KMS-11 (cell line): Measurements from ENCODE around the gene CASK.

Experiments
- H2AFZ ChIP-seq: fragments of 200-600 bp; sonication (generic); 2 replicates; pipeline ENCODE4 v1.6.1; 2016; ENCODE audit warnings: antibody characterized with exemption, mixed run types, low read depth
- H3K27ac ChIP-seq: fragments of 200-600 bp; sonication (generic); 2 replicates; pipeline ENCODE4 v1.6.1; 2016; ENCODE audit warnings: mild to moderate bottlenecking, mixed run types
- H3K27me3 ChIP-seq: fragments of 200-600 bp; sonication (generic); 2 replicates; pipeline ENCODE4 v1.6.1; 2017; ENCODE audit warnings: mild to moderate bottlenecking, low read depth, mixed run types, moderate library complexity; ENCODE audit not compliant: insufficient read depth
- H3K36me3 ChIP-seq: fragments of 200-600 bp; sonication (generic); 2 replicates; pipeline ENCODE4 v1.6.1; 2017; ENCODE audit warnings: mild to moderate bottlenecking, mixed run types; ENCODE audit not compliant: insufficient read depth
- H3K4me1 ChIP-seq: fragments of 200-600 bp; sonication (generic); 2 replicates; pipeline ENCODE4 v1.6.1; 2016; ENCODE audit warnings: mild to moderate bottlenecking, low read depth, mixed run types; ENCODE audit not compliant: poor library complexity, severe bottlenecking
- H3K4me2 ChIP-seq: fragments of 200-600 bp; sonication (generic); 2 replicates; pipeline ENCODE4 v1.7.0; 2016; ENCODE audit warnings: mild to moderate bottlenecking, mixed run types
- H3K4me3 ChIP-seq: fragments of 200-600 bp; sonication (generic); IDR thresholded peaks from 2 replicates; pipeline ENCODE4 v1.6.1; 2017; ENCODE audit warnings: low read depth, low read length, mixed read lengths; ENCODE audit not compliant: insufficient read depth
- H3K79me2 ChIP-seq: fragments of 200-600 bp; sonication (generic); 2 replicates; pipeline ENCODE4 v1.6.1; 2016; ENCODE audit warnings: low read depth, mixed run types; ENCODE audit not compliant: insufficient read depth
- H3K9ac ChIP-seq: fragments of 200-600 bp; sonication (generic); 2 replicates; pipeline ENCODE4 v1.6.1; 2016; ENCODE audit warnings: mild to moderate bottlenecking, mixed run types
- H4K20me1 ChIP-seq: fragments of 200-600 bp; sonication (generic); 2 replicates; pipeline ENCODE4 v1.6.1; 2016; ENCODE audit warnings: mild to moderate bottlenecking, mixed run types; ENCODE audit not compliant: insufficient read depth
- TF ChIP-seq, protein P1 (sequence below): fragments of 200-600 bp; sonication (generic); conservative IDR thresholded peaks from 2 replicates; pipeline ENCODE4 v1.6.1; 2017; ENCODE audit warnings: low read depth, mild to moderate bottlenecking, antibody characterized with exemption, low read length, moderate library complexity, mixed read lengths

CASK gene

DNA sequence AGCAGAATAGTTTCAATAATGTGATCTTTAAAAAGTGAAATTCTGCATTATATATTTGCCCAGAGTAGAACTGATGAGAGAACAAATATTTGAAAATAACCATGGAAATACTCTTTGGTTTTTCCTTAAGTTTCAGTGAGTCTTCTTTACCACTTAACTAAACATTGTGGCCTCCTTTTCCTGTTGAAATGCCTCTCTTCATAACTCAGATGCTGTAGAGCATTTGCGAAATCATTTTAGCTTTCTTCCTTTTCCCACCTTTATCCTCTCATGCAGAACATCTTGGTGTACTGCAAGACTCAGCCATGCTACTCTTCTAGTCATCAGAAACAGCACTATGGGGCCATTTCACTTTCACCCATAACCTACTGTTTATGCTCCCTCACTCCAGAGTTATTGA, 48.2 kb downstream of the CASK start:
- TF ChIP-seq, protein P1, sequence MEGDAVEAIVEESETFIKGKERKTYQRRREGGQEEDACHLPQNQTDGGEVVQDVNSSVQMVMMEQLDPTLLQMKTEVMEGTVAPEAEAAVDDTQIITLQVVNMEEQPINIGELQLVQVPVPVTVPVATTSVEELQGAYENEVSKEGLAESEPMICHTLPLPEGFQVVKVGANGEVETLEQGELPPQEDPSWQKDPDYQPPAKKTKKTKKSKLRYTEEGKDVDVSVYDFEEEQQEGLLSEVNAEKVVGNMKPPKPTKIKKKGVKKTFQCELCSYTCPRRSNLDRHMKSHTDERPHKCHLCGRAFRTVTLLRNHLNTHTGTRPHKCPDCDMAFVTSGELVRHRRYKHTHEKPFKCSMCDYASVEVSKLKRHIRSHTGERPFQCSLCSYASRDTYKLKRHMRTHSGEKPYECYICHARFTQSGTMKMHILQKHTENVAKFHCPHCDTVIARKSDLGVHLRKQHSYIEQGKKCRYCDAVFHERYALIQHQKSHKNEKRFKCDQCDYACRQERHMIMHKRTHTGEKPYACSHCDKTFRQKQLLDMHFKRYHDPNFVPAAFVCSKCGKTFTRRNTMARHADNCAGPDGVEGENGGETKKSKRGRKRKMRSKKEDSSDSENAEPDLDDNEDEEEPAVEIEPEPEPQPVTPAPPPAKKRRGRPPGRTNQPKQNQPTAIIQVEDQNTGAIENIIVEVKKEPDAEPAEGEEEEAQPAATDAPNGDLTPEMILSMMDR: no peak
- H3K4me2 ChIP-seq: no peak overlapping the region
- H3K9ac ChIP-seq: no peak overlapping the region
- H3K4me1 ChIP-seq: peaks cover 23% of the 10 kb centered on the region
- no peaks in the 10 kb centered on the region for H3K36me3 ChIP-seq
- H2AFZ ChIP-seq: no peak overlapping the region
- H3K27me3 ChIP-seq: no peaks in the 10 kb centered on the region
- no peak overlapping the region for H3K4me3 ChIP-seq
- H3K27ac ChIP-seq: no peak overlapping the region
- no peaks in the 10 kb centered on the region for H4K20me1 ChIP-seq
- peaks cover 13% of the 10 kb centered on the region; the same call in 1 of the 2 replicates for H3K79me2 ChIP-seq

DNA sequence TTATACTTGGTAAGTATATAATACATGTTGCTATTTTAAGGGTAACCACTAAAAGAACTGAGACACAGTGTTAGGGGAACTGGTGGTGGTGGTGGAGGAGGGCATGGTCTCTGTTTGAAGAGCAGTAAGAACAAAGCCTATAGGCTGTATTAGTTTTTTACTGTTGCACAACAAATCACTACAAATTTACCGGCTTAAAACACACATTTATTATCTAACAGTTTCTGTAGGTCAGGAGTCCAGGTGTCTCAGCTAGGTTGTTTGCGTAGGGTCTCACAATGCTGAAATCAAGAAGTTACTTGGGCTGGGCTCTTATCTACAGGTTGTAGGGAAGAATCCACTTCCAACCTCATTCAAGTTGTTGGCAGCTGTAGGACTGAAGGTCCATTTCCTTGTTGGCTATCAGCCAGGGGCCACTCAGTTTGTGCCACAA, 52.6 kb downstream of the CASK start:
- peaks cover 6% of the 10 kb centered on the region; the same call in 1 of the 2 replicates for H3K79me2 ChIP-seq
- no peak overlapping the region for H2AFZ ChIP-seq
- TF ChIP-seq, protein P1: no peak
- H3K9ac ChIP-seq: no peak overlapping the region
- no peaks in the 10 kb centered on the region for H4K20me1 ChIP-seq
- peaks cover 20% of the 10 kb centered on the region for H3K4me1 ChIP-seq
- H3K4me3 ChIP-seq: no peak overlapping the region
- no peak overlapping the region for H3K27ac ChIP-seq
- H3K4me2 ChIP-seq: no peak overlapping the region
- no peaks in the 10 kb centered on the region for H3K36me3 ChIP-seq
- H3K27me3 ChIP-seq: no peaks in the 10 kb centered on the region

DNA sequence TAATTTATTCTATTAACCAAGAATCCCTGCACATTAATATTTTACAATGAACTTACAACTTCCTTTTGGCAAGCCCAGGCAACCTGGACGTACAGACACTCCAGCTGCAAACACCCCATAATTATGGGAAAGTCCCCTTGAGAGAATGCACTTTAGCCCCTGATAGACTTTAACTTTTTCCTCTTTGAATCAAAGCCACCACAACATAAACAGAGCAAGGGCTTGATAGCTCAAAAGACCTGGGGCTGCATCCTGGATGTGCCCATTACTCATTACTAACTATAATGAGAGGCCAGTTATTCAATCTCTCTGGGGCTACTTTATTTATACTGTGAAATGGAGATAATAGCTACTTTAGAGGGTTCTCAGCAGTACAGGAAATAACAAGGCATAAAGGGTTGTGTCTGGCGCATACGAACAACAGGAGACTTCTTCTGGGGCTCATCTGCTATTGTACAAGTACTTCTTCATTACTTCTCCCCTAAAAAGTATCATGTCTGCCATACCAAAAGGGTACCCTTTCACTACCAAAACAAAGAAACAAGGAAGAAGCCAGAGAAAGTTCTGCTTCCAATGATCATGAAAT, 54.9 kb downstream of the CASK start:
- H3K4me1 ChIP-seq: peaks cover 20% of the 10 kb centered on the region
- H3K27ac ChIP-seq: no peak overlapping the region
- H3K27me3 ChIP-seq: no peaks in the 10 kb centered on the region
- no peak overlapping the region for H2AFZ ChIP-seq
- H3K9ac ChIP-seq: no peak overlapping the region
- H3K4me2 ChIP-seq: no peak overlapping the region
- H3K79me2 ChIP-seq: peaks cover 6% of the 10 kb centered on the region; the same call in 1 of the 2 replicates
- H3K4me3 ChIP-seq: no peak overlapping the region
- TF ChIP-seq, protein P1: no peak
- H3K36me3 ChIP-seq: no peaks in the 10 kb centered on the region
- H4K20me1 ChIP-seq: no peaks in the 10 kb centered on the region

DNA sequence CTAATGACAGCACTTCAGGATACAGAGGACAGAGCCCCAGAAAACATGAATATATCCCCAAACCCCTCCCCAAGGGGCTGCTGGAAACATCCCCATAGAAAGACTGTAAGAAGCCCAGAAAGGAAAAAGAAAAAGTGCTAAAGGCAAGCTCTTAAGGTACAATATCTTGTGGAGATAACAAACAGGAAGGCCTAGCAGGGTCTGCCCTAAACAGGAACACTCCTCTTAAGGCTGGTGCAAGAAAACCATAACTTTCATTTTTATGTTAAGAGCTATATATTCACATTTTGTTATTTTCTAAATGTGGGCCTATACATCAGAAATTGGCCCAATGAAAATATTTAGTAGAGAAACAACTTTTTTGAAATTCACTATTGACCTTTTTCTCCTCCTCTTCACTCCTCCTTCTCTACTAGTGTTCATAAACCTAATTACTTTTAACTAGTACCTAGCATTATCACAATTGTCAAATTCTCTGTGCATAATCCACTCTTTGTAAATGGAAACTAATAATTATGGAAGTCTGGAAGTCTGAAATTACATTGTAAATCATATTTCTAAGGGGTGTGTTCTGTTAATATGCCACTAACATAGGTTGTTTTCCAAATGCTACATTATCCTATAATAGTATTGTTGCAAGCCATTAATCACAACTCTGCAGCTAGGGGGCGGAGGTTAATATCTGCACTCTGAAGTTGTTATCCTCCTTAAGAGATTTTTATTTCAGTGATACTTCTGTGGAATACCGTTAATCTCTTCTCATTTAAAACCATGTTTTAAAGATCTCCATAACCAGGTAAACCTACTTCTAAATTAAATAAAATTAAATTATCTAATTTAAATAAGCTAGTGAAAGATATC, 59.8 kb downstream of the CASK start:
- H3K4me1 ChIP-seq: no peaks in the 10 kb centered on the region
- TF ChIP-seq, protein P1: no peak
- H3K4me2 ChIP-seq: no peak overlapping the region
- no peaks in the 10 kb centered on the region for H3K36me3 ChIP-seq
- peaks cover 6% of the 10 kb centered on the region; the same call in 1 of the 2 replicates for H3K79me2 ChIP-seq
- H3K27me3 ChIP-seq: no peaks in the 10 kb centered on the region
- no peaks in the 10 kb centered on the region for H4K20me1 ChIP-seq
- no peak overlapping the region for H3K4me3 ChIP-seq
- H3K27ac ChIP-seq: no peak overlapping the region
- H3K9ac ChIP-seq: no peak overlapping the region
- no peak overlapping the region for H2AFZ ChIP-seq
